HG03280 (cell line): Measurements from ENCODE around the gene CDC6.

ENCODE experiments used
- ATAC-seq: cut with Tn5 transposase; IDR thresholded peaks from one replicate; pipeline ENCODE4 v1.9.1; 2021; ENCODE audit warnings: mild to moderate bottlenecking, moderate library complexity; ENCODE audit not compliant: unreplicated experiment

The CDC6 gene

GRCh38 chr17:40287494-40288369, at the start of gene CDC6:
TSS of gene CDC6 (plus strand) at chr17:40287879. CDS start at chr17:40289421, 1,542 bp downstream.
- ATAC-seq: peak; percentile 92

- ATAC-seq: no peak
Observed at GRCh38 chr17:40241252-40241834, 46.3 kb upstream of the CDC6 start.

- ATAC-seq: no peak
Observed at GRCh38 chr17:40242774-40243173, 44.9 kb upstream of the CDC6 start.

- no peak for ATAC-seq
Observed at GRCh38 chr17:40243761-40244160, 43.9 kb upstream of the CDC6 start.

GRCh38 chr17:40244255-40244654, 43.4 kb upstream of the CDC6 start:
- no peak for ATAC-seq

- no peak for ATAC-seq
Observed at GRCh38 chr17:40247926-40248495, 39.7 kb upstream of the CDC6 start.

- ATAC-seq: no peak
Observed at GRCh38 chr17:40248507-40248906, 39.2 kb upstream of the CDC6 start.

GRCh38 chr17:40251576-40251975, 36.1 kb upstream of the CDC6 start:
- no peak for ATAC-seq

GRCh38 chr17:40253565-40253964, 34.1 kb upstream of the CDC6 start:
- ATAC-seq: no peak

- ATAC-seq: no peak
Observed at GRCh38 chr17:40259505-40259904, 28.2 kb upstream of the CDC6 start.

- ATAC-seq: no peak
Observed at GRCh38 chr17:40260528-40260927, 27.2 kb upstream of the CDC6 start.

GRCh38 chr17:40264458-40265185, 23.1 kb upstream of the CDC6 start:
- no peak for ATAC-seq

GRCh38 chr17:40265337-40265736, 22.3 kb upstream of the CDC6 start:
- ATAC-seq: no peak

- no peak for ATAC-seq
Observed at GRCh38 chr17:40266882-40267281, 20.8 kb upstream of the CDC6 start.

- no peak for ATAC-seq
Observed at GRCh38 chr17:40268141-40268712, 19.5 kb upstream of the CDC6 start.

- no peak for ATAC-seq
Observed at GRCh38 chr17:40278414-40278813, 9.3 kb upstream of the CDC6 start.

GRCh38 chr17:40279402-40279801, 8.3 kb upstream of the CDC6 start:
- ATAC-seq: no peak

GRCh38 chr17:40281663-40282062, 6.0 kb upstream of the CDC6 start:
- no peak for ATAC-seq

- no peak for ATAC-seq
Observed at GRCh38 chr17:40283662-40284061, 4.0 kb upstream of the CDC6 start.

- ATAC-seq: no peak
Observed at GRCh38 chr17:40284085-40284713, 3.5 kb upstream of the CDC6 start.

- ATAC-seq: no peak
Observed at GRCh38 chr17:40286473-40286872, 1.2 kb upstream of the CDC6 start.
